Spleen (tissue), 11 donors: ENCODE data around the gene ELP4. TPM values are rescaled to one million over a fixed set of nuclear protein-coding genes. Genes with fewer than 3 reads are reported as not detected.

Experiments used
- DNase-seq: peaks from one replicate; pipeline ENCODE4 v3.0.0-alpha.2; 2020
- H3K27ac ChIP-seq, 8 donors: fragments of 200-600 bp; sonication (generic) in 7 of 8; 1 replicate in 4 of 8; 2 replicates in 4 of 8; pipeline versions ENCODE4 v1.5.0 to v1.8.0; 2016 to 2021; ENCODE audit warnings: inconsistent platforms in 4 of 8, mild to moderate bottlenecking in 4 of 8, moderate library complexity in 1 of 8
- H3K27me3 ChIP-seq, 7 donors: fragments of 200-600 bp; sonication (generic) in 6 of 7; replicated peaks in 1 of 7; 1 replicate in 4 of 7; 2 replicates in 3 of 7; pipeline versions ENCODE4 v1.5.0 to v1.8.0; 2016 to 2021; ENCODE audit warnings: inconsistent platforms in 3 of 7, mild to moderate bottlenecking in 1 of 7
- H3K36me3 ChIP-seq, 6 donors: fragments of 200-600 bp; sonication (generic) in 5 of 6; 1 replicate in 4 of 6; 2 replicates in 2 of 6; pipeline versions ENCODE4 v1.5.0 to v1.8.0; 2016 to 2021; ENCODE audit warnings: inconsistent platforms in 2 of 6
- H3K4me1 ChIP-seq, 6 donors: fragments of 200-600 bp; sonication (generic) in 5 of 6; 1 replicate in 3 of 6; 2 replicates in 3 of 6; pipeline versions ENCODE4 v1.5.0 to v1.8.0; 2016 to 2021; ENCODE audit warnings: inconsistent platforms in 3 of 6
- H3K4me3 ChIP-seq, 8 donors: fragments of 200-600 bp; sonication (generic) in 7 of 8; 1 replicate in 4 of 8; 2 replicates in 4 of 8; pipeline versions ENCODE4 v1.5.0 to v1.8.0; 2016 to 2021; ENCODE audit warnings: inconsistent platforms in 4 of 8, mild to moderate bottlenecking in 4 of 8, moderate library complexity in 2 of 8
- H3K9me3 ChIP-seq, 8 donors: fragments of 200-600 bp; sonication (generic) in 7 of 8; 1 replicate in 4 of 8; 2 replicates in 4 of 8; pipeline versions ENCODE4 v1.5.0 to v1.8.0; 2016 to 2021; ENCODE audit warnings: inconsistent platforms in 4 of 8
- CTCF ChIP-seq, 11 experiments: fragments of 200-600 bp in 7 of 11; fragments of 450-650 bp in 4 of 11; sonication (generic) in 4 of 11; IDR thresholded peaks in 8 of 11; conservative IDR thresholded peaks in 3 of 11; 1 replicate in 7 of 11; 2 replicates in 4 of 11; pipeline versions ENCODE4 v1.4.0 to v1.8.0; 2016 to 2021; ENCODE audit warnings: antibody characterized with exemption in 11 of 11, inconsistent platforms in 4 of 11, mild to moderate bottlenecking in 1 of 11
- POLR2A ChIP-seq, 3 donors: fragments of 450-650 bp; IDR thresholded peaks; one replicate each; pipeline ENCODE4 v1.5.1; 2017; ENCODE audit warnings: antibody characterized with exemption in 3 of 3, mild to moderate bottlenecking in 1 of 3
- POLR2AphosphoS5 ChIP-seq, 3 donors: sonication (generic); formaldehyde crosslinking; IDR thresholded peaks; one replicate each; pipeline ENCODE4 v1.5.1; 2017; ENCODE audit warnings: antibody characterized with exemption in 3 of 3
- WGBS, 5 donors: extraction: QIAGEN DNeasy Blood & Tissue Kit in 3 of 5; methylation state at CpG; one replicate each; pipeline versions ENCODE4 v1.1.5 to v1.1.7; 2013 to 2018; 5-methylcytosine and 5-hydroxymethylcytosine counted together
- intact Hi-C: fragments of 100-400 bp; cut with DNase I; formaldehyde crosslinking; loops from one replicate; pipeline ENCODE4 v1.15.0; 2023; ENCODE audit warnings: low total_unique reads
- polyA plus RNA-seq, 3 donors: library from polyadenylated mRNA; stranded (reverse); fragments of 200-250 nt; gene quantifications; one replicate each; pipeline ENCODE4 v1.2.1, GENCODE V29; 2013
- total RNA-seq, 7 donors: library from RNA; depleted of rRNA in 3 of 7; stranded (reverse); fragments of >200 nt in 3 of 7; fragmentation: NEBNext Ultra II Directional in 4 of 7; extraction: Animal tissue kit (Norgen Biotek cat#: 25700) in 4 of 7; gene quantifications; one replicate each; pipeline versions ENCODE4 v1.1.0 to v1.2.1, GENCODE V29; 2016 to 2021
- donor health status: healthy with polysubstance abuse.
- donor health status: DM: no; HTN: no; CAD: no; lungs with moderate emphysema.
- donor health status: DM: no; HTN: no; CAD: no.
- donor health status: Bipolar disorder and iron deficiency.
- donor health status: healthy.
- donor health status: DM: no; HTN: no; CAD: no.
- donor health status: DM: yes; HTN: yes; CAD: no.

ELP4 gene
- total and polyA plus RNA-seq, 10 donors, result 6.1 to 34.6 (median 21.1) TPM

- Histone ChIP-seq H3K9me3 (peaks cover 0 to 21% (median 0%) of the 10 kb centered on the region in 8 donors), H3K4me3 (no peak overlapping the region), H3K27ac (no peak overlapping the region), H3K4me1 (peaks cover 13 to 57% (median 38%) of the 10 kb centered on the region in 6 donors), H3K27me3 (peaks cover 24 to 100% (median 98%) of the 10 kb centered on the region in 7 donors), H3K36me3 (no peaks in the 10 kb centered on the region)
- no peak for TF ChIP-seq CTCF (IDR thresholded peaks at IDR 0.05 in 8 of 11, conservative IDR thresholded peaks at IDR 0.05 in 3 of 11)
- TF ChIP-seq POLR2AphosphoS5 (IDR thresholded peaks at IDR 0.05), result no peak
- TF ChIP-seq POLR2A (IDR thresholded peaks at IDR 0.05), result no peak
- DNase-seq, result no peak
- intact Hi-C loops, result no loop called here
- 10 to 20% (median 12%) methylated on average over 19 to 23 of the region's 23 CpGs for WGBS, 5 donors
These were observed 291.1 kb downstream of the ELP4 start for GRCh38 chr11:31800398-31801265.

DNA sequence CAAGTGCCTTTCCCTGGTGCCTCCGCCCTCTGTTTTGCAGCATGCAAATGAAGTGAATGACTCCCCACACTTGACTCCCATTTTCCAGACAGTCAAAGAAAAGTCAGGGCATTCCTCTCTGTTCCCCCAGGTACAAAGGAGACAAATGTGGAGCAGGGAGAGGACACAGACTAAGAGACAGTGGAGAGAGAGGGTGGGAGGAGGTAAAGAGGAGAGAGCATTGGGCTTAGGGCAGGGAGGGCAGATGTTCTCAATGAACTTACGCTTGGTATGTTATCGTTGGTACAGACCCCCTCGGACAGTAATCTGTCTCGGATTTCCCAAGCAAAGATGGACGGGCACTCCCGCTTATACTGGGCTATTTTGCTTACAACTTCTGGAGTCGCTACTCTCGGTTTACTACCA, 291.7 kb downstream of the ELP4 start:
- 14 to 19% (median 17%) methylated on average over 9 of the region's 9 CpGs for WGBS, 5 donors
- Histone ChIP-seq H3K36me3 (no peaks in the 10 kb centered on the region), H3K4me3 (no peak overlapping the region), H3K27me3 (peaks cover 31 to 100% (median 98%) of the 10 kb centered on the region in 7 donors), H3K27ac (no peak overlapping the region), H3K4me1 (peaks cover 13 to 64% (median 40%) of the 10 kb centered on the region in 6 donors), H3K9me3 (peaks cover 0 to 21% (median 0%) of the 10 kb centered on the region in 8 donors)
- intact Hi-C loops, result no loop called here
- TF ChIP-seq POLR2A (IDR thresholded peaks at IDR 0.05) (no peak), POLR2AphosphoS5 (IDR thresholded peaks at IDR 0.05) (no peak), CTCF (IDR thresholded peaks at IDR 0.05 in 8 of 11, conservative IDR thresholded peaks at IDR 0.05 in 3 of 11) (no peak)
- no peak for DNase-seq

DNA sequence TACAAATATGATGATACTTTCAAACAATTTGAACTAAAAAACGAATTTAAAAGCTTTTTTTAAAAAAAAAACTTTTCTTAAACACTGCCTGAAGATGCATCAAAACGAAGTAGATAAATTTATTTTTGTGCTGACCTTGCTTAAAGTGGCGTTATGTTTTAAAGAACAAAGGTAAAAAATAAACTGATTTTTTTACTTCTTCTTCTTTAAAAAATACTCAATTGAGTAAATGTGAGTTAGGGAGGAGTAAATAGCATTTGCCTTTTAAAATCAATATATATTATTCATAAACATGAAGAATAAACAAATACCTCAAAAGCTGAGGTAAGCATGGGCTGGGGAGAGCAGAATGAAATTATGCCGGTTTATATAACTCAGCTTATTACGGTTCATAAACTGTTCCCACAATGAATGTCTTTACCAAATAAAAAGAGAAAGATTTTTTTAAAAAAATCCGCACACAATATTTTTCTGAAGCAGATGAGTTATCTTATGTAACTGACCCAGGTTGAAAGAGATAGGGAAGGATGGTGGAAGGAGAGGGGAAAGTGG, 292.5 kb downstream of the ELP4 start:
- intact Hi-C loops, result no loop called here
- H3K4me3 ChIP-seq, result no peak overlapping the region
- H3K9me3 ChIP-seq, result peaks cover 0 to 21% (median 0%) of the 10 kb centered on the region in 8 donors
- TF ChIP-seq POLR2AphosphoS5 (IDR thresholded peaks at IDR 0.05), result no peak
- no peak for TF ChIP-seq POLR2A (IDR thresholded peaks at IDR 0.05)
- no peak for TF ChIP-seq CTCF (IDR thresholded peaks at IDR 0.05 in 8 of 11, conservative IDR thresholded peaks at IDR 0.05 in 3 of 11)
- no peak overlapping the region for H3K27ac ChIP-seq
- peaks cover 13 to 64% (median 41%) of the 10 kb centered on the region in 6 donors for H3K4me1 ChIP-seq
- no peak for DNase-seq
- WGBS, 5 donors, result 11 to 16% (median 15%) methylated on average over 6 of the region's 6 CpGs
- H3K36me3 ChIP-seq, result no peaks in the 10 kb centered on the region
- H3K27me3 ChIP-seq, result peaks cover 36 to 100% (median 98%) of the 10 kb centered on the region in 7 donors

GRCh38 chr11:31802609-31802989, 293.0 kb downstream of the ELP4 start:
- TF ChIP-seq POLR2AphosphoS5 (IDR thresholded peaks at IDR 0.05) (no peak), POLR2A (IDR thresholded peaks at IDR 0.05) (no peak), CTCF (IDR thresholded peaks at IDR 0.05 in 8 of 11, conservative IDR thresholded peaks at IDR 0.05 in 3 of 11) (no peak)
- Histone ChIP-seq H3K4me1 (peaks cover 13 to 61% (median 38%) of the 10 kb centered on the region in 6 donors), H3K9me3 (peaks cover 0 to 21% (median 0%) of the 10 kb centered on the region in 8 donors), H3K4me3 (no peak overlapping the region), H3K27me3 (peaks cover 41 to 100% (median 98%) of the 10 kb centered on the region in 7 donors), H3K36me3 (no peaks in the 10 kb centered on the region), H3K27ac (no peak overlapping the region)
- intact Hi-C loops, result no loop called here
- 6 to 14% (median 10%) methylated on average over 20 of the region's 20 CpGs for WGBS, 5 donors
- peak; percentile 66 for DNase-seq
